Left ventricle myocardium inferior (tissue), 1 donor: ENCODE measurements around the gene ZNF496. TPM values are rescaled to one million over a fixed set of nuclear protein-coding genes. Genes with fewer than 3 reads are reported as not detected.

ENCODE experiments used
- DNase-seq: peaks from one replicate; pipeline ENCODE4 v3.0.0-alpha.2; 2020
- H3K27ac ChIP-seq: fragments of 200-600 bp; replicated peaks from 2 replicates; pipeline ENCODE4 v1.8.0; 2021
- H3K27me3 ChIP-seq: fragments of 200-600 bp; 2 replicates; pipeline ENCODE4 v1.8.0; 2021; ENCODE audit warnings: low read depth
- H3K36me3 ChIP-seq: fragments of 200-600 bp; 2 replicates; pipeline ENCODE4 v1.8.0; 2021
- H3K4me1 ChIP-seq: fragments of 200-600 bp; 2 replicates; pipeline ENCODE4 v1.8.0; 2021
- H3K4me3 ChIP-seq: fragments of 200-600 bp; 2 replicates; pipeline ENCODE4 v1.8.0; 2021; ENCODE audit warnings: mild to moderate bottlenecking, moderate library complexity
- H3K9me3 ChIP-seq: fragments of 200-600 bp; replicated peaks from 2 replicates; pipeline ENCODE4 v1.8.0; 2021
- intact Hi-C: fragments of 100-400 bp; cut with micrococcal nuclease; formaldehyde crosslinking; loops from one replicate; pipeline ENCODE4 v1.11.0; 2022
- total RNA-seq: library from RNA; stranded (reverse); fragmentation: NEBNext Ultra II Directional; extraction: Animal tissue kit (Norgen Biotek cat#: 25700); gene quantifications from one replicate; pipeline ENCODE4 v1.2.1, GENCODE V29; 2021
- TF ChIP-seq, protein P1 (sequence below): fragments of 200-600 bp; IDR thresholded peaks from 2 replicates; pipeline ENCODE4 v1.8.0; 2021; ENCODE audit warnings: antibody characterized with exemption, mild to moderate bottlenecking, borderline replicate concordance
- donor health status: DM: no; HTN: yes; CAD: no; lungs with severe emphysema.

ZNF496 gene
- total RNA-seq, 1 donor from 2014 or later: 12.8 TPM

DNA sequence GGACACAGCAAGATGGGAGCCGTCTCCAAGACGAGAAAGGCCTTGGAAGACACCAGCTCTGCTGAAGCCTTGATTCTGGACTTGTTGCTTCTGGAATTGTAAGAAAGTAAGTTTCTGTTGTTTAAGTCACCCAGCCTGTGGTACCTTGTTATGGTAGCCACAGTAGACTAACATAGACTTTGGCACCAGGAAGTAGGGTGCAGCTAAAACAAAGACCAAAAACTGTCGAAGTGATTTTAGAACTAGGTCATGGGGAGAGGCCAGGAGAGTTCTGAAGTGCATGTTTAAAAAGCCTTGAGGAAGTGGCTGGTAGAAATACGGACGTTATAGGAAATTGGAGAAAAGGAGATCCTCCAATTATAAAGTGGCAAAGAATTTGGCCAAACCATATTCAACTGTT lies 28.5 kb downstream of the ZNF496 start:
- intact Hi-C loops: no loop called here
- DNase-seq: no peak
- TF ChIP-seq, protein P1, sequence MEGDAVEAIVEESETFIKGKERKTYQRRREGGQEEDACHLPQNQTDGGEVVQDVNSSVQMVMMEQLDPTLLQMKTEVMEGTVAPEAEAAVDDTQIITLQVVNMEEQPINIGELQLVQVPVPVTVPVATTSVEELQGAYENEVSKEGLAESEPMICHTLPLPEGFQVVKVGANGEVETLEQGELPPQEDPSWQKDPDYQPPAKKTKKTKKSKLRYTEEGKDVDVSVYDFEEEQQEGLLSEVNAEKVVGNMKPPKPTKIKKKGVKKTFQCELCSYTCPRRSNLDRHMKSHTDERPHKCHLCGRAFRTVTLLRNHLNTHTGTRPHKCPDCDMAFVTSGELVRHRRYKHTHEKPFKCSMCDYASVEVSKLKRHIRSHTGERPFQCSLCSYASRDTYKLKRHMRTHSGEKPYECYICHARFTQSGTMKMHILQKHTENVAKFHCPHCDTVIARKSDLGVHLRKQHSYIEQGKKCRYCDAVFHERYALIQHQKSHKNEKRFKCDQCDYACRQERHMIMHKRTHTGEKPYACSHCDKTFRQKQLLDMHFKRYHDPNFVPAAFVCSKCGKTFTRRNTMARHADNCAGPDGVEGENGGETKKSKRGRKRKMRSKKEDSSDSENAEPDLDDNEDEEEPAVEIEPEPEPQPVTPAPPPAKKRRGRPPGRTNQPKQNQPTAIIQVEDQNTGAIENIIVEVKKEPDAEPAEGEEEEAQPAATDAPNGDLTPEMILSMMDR: no peak
- no peaks in the 10 kb centered on the region for H3K27me3 ChIP-seq
- H3K27ac ChIP-seq: no peak overlapping the region
- no peak overlapping the region for H3K4me3 ChIP-seq
- no peaks in the 10 kb centered on the region for H3K4me1 ChIP-seq
- H3K36me3 ChIP-seq: peaks cover 88% of the 10 kb centered on the region
- no peaks in the 10 kb centered on the region for H3K9me3 ChIP-seq

DNA sequence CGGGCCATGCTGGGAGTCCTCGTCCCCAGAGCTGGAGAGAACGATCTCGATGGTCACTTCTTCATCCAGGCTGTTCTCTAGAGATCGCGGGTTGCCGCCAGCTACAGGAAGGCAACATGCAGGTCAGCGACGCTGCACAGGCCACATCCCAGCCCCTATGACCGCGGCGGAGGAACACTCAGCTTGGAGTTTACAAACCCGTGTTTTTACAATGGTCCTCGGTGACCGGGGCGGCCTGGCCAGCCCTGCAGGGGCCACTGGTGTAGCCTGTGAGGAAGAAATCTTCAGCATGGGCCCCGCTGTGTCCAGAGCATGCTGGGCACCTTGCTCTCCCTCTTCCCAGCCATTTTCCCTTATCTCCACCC lies 30.5 kb downstream of the ZNF496 start:
- Histone ChIP-seq H3K36me3 (peaks cover 71% of the 10 kb centered on the region), H3K27ac (no peak overlapping the region), H3K4me3 (no peak overlapping the region), H3K9me3 (no peaks in the 10 kb centered on the region), H3K27me3 (no peaks in the 10 kb centered on the region), H3K4me1 (no peaks in the 10 kb centered on the region)
- intact Hi-C loops: no loop called here
- DNase-seq: no peak
- TF ChIP-seq, protein P1: no peak

DNA sequence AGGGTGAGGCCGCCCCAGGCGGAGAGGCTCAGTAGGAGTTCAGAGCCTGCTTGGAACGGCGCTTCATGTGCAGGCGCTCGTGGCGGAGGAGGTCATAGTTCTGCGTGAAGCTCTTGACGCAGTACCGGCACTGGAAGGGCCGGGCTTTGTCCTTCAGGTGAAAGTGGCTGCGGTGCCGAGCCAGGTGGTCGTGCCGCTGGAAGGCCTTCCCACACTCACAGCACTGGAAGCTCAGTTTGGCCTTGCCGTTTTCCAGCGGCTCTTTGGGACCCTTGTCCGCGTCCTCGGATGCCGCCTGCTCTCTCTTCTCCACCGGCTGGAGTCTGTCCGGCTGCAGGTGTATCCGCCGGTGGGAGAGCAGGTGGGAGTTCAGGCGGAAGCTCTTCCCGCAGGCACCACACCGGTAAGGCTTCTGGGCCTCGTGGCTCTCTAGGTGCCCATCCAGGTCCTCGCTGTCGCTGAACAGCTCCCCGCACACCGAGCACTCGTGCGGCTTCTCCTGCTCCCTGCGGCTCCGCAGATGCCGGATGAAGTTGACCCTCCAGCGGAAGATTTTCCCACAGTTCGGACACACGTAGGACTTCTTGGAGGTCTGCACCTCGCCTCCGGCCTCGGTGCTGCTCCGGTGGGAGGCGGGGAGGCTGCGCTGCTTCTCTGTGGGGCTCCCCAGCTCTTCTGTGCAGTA lies 31.0 kb downstream of the ZNF496 start:
- no peak overlapping the region for H3K4me3 ChIP-seq

DNA sequence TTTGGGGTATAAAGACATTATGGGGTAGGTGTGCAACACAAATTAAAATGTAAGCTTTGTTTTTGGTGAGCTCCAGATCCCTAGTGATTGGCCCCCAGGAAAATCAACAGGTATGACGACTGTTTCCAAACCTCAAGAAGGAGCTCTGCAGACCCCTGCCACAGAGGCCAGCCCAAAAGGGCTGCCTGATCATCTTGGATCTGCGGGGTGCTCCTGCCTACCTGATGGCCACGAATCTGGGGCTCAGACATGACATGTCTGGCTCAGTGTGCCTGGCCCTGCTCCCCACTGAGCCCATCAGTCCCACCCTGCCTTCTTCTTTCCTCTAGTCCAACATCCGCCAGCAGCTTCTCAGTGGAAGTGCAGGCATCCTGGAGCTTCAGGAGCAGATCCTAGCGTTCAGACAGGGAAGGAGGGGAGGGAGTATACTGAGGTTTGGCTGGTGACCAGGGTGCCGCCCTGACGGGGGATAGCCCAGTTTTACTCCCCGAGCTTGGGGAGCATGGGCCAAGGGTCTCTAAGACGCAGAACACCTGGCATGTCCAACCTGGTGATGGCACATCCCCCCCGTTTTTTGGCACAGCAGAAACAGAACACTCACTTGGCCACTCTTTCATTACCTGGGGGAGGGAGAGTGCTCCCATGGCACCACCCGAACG lies 31.8 kb downstream of the ZNF496 start:
- peaks cover 61% of the 10 kb centered on the region for H3K36me3 ChIP-seq
- H3K9me3 ChIP-seq: no peaks in the 10 kb centered on the region
- no peaks in the 10 kb centered on the region for H3K27me3 ChIP-seq
- no peaks in the 10 kb centered on the region for H3K4me1 ChIP-seq
- intact Hi-C loops: no loop called here
- DNase-seq: no peak
- no peak overlapping the region for H3K27ac ChIP-seq
- H3K4me3 ChIP-seq: no peak overlapping the region
- TF ChIP-seq, protein P1: no peak

More for the DNA sequence above, 31.0 kb downstream of the ZNF496 start:
- H3K4me1 ChIP-seq: no peaks in the 10 kb centered on the region
- peaks cover 68% of the 10 kb centered on the region for H3K36me3 ChIP-seq
- intact Hi-C loops: no loop called here
- no peak for DNase-seq
- TF ChIP-seq, protein P1: no peak
- no peak overlapping the region for H3K27ac ChIP-seq
- H3K27me3 ChIP-seq: no peaks in the 10 kb centered on the region
- no peaks in the 10 kb centered on the region for H3K9me3 ChIP-seq

DNA sequence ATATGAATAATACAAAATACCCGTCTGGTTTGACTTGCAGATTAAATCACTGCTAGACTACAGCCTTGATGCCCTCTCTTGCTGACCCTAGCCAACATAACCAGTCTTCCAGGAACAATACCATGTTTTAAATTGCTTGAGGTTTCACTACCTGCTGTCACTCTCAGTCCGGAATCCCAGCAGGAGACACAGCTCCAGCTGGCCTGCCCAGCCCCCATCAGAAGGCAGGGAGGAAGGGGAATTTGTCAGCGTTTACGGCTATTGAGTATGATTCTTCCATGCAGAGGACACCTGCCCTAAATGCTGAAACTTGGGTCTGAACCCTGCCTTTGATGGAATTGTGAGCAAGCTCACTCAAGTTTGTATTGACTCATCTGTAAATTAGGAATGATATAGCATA lies 33.0 kb downstream of the ZNF496 start:
- Histone ChIP-seq H3K4me3 (no peak overlapping the region), H3K4me1 (no peaks in the 10 kb centered on the region), H3K27ac (no peak overlapping the region), H3K27me3 (peaks cover 1% of the 10 kb centered on the region), H3K36me3 (peaks cover 50% of the 10 kb centered on the region), H3K9me3 (no peaks in the 10 kb centered on the region)
- TF ChIP-seq, protein P1: no peak
- intact Hi-C loops: no loop called here
- DNase-seq: no peak
